PFSK-1 (cell line): Measurements from ENCODE around the gene OR4D11.

Source experiments
- FOXP2 ChIP-seq: optimal IDR thresholded peaks from 2 replicates; pipeline ENCODE3; 2011; ENCODE audit warnings: borderline replicate concordance, control low read depth, inconsistent platforms; ENCODE audit not compliant: insufficient read depth; ENCODE audit errors: extremely low read length, extremely low read depth
- POLR2AphosphoS5 ChIP-seq: IDR thresholded peaks from 2 replicates; pipeline ENCODE4 v1.6.1; 2012; ENCODE audit warnings: low read depth, mild to moderate bottlenecking, control low read depth, low read length, moderate library complexity
- REST ChIP-seq, 2 experiments: IDR thresholded peaks; 2 replicates each; pipeline versions ENCODE4 v1.6.1 to v1.8.0; 2011 to 2012; ENCODE audit warnings: low read depth in 2 of 2, low read length in 2 of 2, control low read depth in 1 of 2, inconsistent platforms in 1 of 2, mild to moderate bottlenecking in 1 of 2, moderate library complexity in 1 of 2; ENCODE audit not compliant: insufficient read depth in 1 of 2
- SIN3A ChIP-seq: IDR thresholded peaks from 2 replicates; pipeline ENCODE4 v1.6.1; 2012; ENCODE audit warnings: mild to moderate bottlenecking, low read length, moderate library complexity, borderline replicate concordance; ENCODE audit not compliant: insufficient read depth
- TAF1 ChIP-seq: IDR thresholded peaks from 2 replicates; pipeline ENCODE4 v1.6.1; 2012; ENCODE audit warnings: low read length, control low read depth, borderline replicate concordance; ENCODE audit not compliant: insufficient read depth

OR4D11 gene

DNA sequence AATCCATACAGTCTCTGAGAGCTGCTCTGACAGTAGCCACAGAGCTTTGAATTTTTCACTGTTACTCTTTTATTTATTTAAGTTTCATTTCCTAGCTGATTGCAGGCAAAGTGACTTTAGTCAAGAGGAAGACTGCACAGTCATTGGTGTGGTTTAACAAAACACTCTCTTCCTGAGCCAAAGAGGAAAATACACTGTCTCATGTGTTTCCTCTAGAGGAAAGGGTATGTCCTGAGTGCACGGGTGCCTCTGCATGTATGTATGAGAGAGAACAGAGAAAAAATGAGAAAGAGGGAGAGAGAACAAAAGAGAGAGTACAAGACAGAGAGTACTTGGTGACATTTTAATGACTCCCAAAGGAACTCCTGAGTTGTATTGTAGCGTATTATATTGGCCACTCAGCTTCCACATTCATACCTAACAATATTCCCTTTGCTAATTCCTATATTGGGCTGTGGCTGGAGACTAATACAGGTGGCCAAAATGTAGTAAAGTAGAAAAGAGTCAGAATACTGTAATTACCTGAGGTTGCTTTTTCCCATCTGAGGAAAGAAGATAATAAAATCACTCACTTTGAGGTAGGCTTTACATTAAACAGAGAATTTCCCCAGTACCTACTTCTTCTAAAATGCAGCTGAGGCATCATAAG lies 7.7 kb downstream of the OR4D11 start, which contains the start of gene OR4D9:
Gene OR4D9 (plus strand): TSS at position 599 of the 649 bp plus-strand sequence. CDS start 3,374 bp downstream, outside the sequence.
- TF ChIP-seq REST (IDR thresholded peaks at IDR 0.05; ENCODE audit: insufficient read depth in 1 of 2, low read depth in 2 of 2, low read length in 2 of 2) = no peak
- no peak for TF ChIP-seq FOXP2
- TF ChIP-seq SIN3A = no peak
- no peak for TF ChIP-seq TAF1
- no peak for TF ChIP-seq POLR2AphosphoS5

- TF ChIP-seq REST (IDR thresholded peaks at IDR 0.05; ENCODE audit: insufficient read depth in 1 of 2, low read depth in 2 of 2, low read length in 2 of 2) (no peak), POLR2AphosphoS5 (no peak), FOXP2 (no peak), SIN3A (no peak), TAF1 (no peak)
Measured at GRCh38 chr11:59511675-59512074, 8.3 kb downstream of the OR4D11 start.

GRCh38 chr11:59520741-59521140 lies 17.4 kb downstream of the OR4D11 start:
- no peak for TF ChIP-seq TAF1
- no peak for TF ChIP-seq REST (IDR thresholded peaks at IDR 0.05; ENCODE audit: insufficient read depth in 1 of 2, low read depth in 2 of 2, low read length in 2 of 2)
- no peak for TF ChIP-seq POLR2AphosphoS5
- TF ChIP-seq SIN3A = no peak
- TF ChIP-seq FOXP2 = no peak

DNA sequence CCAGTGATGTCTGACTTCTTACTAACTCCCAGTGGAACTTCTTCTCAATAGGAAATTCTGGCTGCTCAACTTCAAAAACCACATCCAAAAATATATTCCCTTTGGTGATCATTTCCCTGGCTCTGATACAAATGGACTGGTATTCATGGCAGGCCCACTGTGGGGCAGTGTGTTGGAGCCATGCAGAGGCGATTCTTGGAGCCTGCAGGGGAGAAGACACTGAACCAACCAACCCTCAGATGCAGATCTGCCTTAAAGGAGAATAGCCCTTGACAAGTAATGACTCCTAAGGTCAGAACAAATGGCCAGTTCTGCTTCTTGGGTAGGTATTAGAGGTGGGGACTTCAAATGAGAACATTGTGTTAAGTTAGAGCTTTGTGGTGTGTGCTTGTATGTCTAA lies 20.2 kb downstream of the OR4D11 start:
- TF ChIP-seq REST (IDR thresholded peaks at IDR 0.05; ENCODE audit: insufficient read depth in 1 of 2, low read depth in 2 of 2, low read length in 2 of 2) (no peak), POLR2AphosphoS5 (no peak)

- TF ChIP-seq TAF1 (no peak), POLR2AphosphoS5 (no peak), SIN3A (no peak), REST (IDR thresholded peaks at IDR 0.05; ENCODE audit: insufficient read depth in 1 of 2, low read depth in 2 of 2, low read length in 2 of 2) (no peak), FOXP2 (no peak)
Measured at GRCh38 chr11:59528711-59529110, 25.3 kb downstream of the OR4D11 start.
